Measurements from ENCODE around the gene ALKBH3.

The ALKBH3 gene

DNA sequence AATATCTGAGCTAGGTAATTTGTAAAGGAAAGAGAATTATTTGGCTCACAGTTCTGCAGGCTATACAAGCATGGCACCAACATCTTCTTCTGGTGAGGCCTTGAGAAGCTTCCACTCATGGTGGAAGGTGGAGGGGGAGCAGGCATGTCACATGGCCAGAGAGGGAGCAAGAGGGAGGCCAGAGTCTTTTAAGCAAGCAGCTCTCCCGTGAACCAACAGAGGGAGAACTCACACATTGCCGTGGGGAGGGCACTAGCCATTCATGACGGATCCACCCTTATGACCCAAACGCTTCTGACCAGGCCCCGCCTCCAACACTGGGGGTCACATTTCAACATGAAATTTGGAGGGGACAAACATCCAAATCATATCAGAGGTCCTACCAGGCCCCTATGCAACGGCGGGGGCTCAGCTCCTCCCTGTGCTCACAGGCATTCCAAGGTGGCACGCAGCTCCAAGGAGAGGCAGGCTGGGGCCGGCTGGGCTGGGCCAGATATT lies 66.4 kb downstream of the ALKBH3 start:
- no peak overlapping the region for H3K4me3 Mint-ChIP-seq
- H3K27me3 Mint-ChIP-seq: peaks cover 46% of the 10 kb centered on the region
- H3K4me1 Mint-ChIP-seq (ENCODE audit: low read depth): peaks cover 28% of the 10 kb centered on the region
- no peak overlapping the region for H3K27ac Mint-ChIP-seq
- intact Hi-C loops (cut with micrococcal nuclease): no loop called here
- no peaks in the 10 kb centered on the region for H3K36me3 Mint-ChIP-seq (ENCODE audit: low read depth)
- H3K9me3 Mint-ChIP-seq: no peaks in the 10 kb centered on the region

DNA sequence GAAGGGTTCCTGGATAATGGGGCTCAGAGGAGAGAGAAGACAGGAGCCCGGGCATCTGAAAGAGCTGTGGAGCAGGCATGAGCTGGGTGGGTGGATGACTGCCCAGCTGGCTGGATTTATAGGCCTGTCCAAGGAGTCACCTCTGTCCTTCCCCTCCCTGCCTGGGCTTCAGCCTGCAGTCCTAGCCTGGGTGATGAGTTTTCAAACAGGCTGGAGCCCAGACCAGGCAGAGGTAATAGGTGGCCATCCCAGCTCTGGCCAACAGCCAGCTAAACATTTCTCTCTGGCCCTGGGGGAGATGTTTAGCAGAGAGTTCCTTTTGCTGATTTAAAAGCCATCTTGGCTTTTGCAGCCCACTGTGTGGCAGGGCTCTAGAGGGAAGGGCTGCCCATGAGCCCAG lies 67.2 kb downstream of the ALKBH3 start:
- Mint-ChIP-seq H3K36me3 (ENCODE audit: low read depth) (no peaks in the 10 kb centered on the region), H3K9me3 (no peaks in the 10 kb centered on the region), H3K4me3 (no peak overlapping the region), H3K4me1 (ENCODE audit: low read depth) (peaks cover 26% of the 10 kb centered on the region), H3K27me3 (peaks cover 44% of the 10 kb centered on the region), H3K27ac (no peak overlapping the region)
- intact Hi-C loops (cut with micrococcal nuclease): no loop called here

DNA sequence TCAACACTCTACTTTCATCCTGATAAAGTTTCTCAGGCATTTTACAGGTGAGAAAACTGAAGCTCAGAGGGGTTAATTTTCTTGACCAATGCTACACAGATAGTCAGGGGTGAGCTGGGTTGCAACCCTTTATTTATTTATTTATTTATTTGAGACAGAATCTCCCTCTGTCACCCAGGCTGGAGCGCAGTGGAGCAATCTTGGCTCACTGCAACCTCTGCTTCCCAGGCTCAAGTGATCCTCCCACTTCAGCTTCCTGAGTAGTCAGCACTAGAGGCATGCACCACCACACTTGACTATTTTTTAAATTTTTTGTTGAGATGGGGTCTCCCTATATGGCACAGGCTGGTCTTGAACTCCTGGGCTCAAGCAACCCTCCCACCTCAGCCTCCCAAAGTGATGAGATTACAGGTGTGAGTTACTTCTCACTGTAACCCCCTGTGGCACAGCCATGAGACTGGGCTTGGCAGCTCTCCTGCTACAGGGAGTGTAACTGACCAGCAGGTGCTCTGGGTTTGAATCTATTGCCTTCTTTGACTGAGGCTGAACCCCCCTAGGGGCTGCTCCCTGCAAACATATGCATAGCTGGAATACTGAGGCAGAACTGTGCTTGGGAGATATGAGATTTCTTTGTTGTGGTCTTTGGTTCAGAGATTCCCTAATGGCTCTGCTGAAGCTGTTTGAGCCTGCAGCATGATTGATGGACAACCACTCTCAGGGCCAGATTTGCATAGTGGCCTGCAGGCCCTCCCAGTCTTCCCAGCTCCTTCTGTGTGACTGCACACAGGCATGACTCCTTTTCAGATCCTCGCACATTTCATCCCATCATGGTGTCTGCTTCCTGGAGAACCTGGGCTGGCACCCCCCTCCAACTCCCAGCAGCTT lies 68.0 kb downstream of the ALKBH3 start:
- intact Hi-C loops (cut with micrococcal nuclease): no loop called here
- Mint-ChIP-seq H3K36me3 (ENCODE audit: low read depth) (no peaks in the 10 kb centered on the region), H3K4me1 (ENCODE audit: low read depth) (peaks cover 19% of the 10 kb centered on the region), H3K27ac (no peak overlapping the region), H3K4me3 (no peak overlapping the region), H3K27me3 (peaks cover 39% of the 10 kb centered on the region), H3K9me3 (no peaks in the 10 kb centered on the region)

DNA sequence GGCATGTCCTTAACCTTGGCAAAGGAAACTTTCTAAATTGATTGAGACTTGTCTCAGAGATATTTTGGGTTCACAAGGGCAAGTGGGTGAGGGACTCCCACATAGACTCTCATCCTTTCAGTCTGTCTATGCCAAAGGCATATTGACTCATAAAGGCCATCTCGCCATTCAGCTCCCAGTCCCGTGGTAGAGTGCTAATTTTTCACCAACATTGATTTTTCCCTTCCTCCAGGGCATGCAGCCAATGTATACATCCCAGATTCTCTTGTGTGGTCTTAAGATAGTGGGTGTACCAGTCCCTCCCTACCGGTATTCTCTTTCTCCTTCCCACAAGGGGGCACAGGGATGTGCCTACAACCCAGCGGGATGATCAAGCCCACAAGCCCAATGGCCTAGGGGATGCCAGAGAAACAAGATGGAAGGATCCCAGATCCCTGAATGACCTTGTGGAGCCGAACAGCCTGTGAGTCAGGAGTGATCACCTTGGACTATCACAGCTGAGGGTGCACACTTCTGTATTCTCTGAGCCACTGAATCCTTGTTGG lies 69.8 kb downstream of the ALKBH3 start:
- Mint-ChIP-seq H3K9me3 (no peaks in the 10 kb centered on the region), H3K27ac (no peak overlapping the region), H3K36me3 (ENCODE audit: low read depth) (no peaks in the 10 kb centered on the region), H3K27me3 (peaks cover 24% of the 10 kb centered on the region), H3K4me3 (no peak overlapping the region), H3K4me1 (ENCODE audit: low read depth) (peaks cover under 1% of the 10 kb centered on the region)
- intact Hi-C loops (cut with micrococcal nuclease): no loop called here

DNA sequence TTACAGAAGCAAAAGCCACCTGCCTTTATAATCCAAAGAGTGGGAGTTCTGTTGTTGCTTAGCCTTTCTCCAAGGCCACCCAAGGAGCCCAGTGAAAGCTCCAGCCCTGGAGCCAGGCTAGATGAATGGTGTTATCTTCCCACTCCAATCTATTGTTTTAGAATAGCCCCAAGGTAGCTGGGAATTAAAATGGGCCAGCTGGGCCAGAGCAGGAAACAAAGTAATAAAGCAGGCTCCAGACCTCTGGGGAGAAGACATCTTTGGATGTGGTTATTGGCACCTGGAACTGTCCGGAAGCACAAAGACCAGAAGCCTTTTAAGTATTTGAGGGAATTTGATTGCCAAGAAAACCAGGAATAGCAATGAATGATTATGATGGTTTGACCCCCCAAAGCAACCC lies 70.6 kb downstream of the ALKBH3 start:
- Mint-ChIP-seq H3K27ac (no peak overlapping the region), H3K9me3 (no peaks in the 10 kb centered on the region)

DNA sequence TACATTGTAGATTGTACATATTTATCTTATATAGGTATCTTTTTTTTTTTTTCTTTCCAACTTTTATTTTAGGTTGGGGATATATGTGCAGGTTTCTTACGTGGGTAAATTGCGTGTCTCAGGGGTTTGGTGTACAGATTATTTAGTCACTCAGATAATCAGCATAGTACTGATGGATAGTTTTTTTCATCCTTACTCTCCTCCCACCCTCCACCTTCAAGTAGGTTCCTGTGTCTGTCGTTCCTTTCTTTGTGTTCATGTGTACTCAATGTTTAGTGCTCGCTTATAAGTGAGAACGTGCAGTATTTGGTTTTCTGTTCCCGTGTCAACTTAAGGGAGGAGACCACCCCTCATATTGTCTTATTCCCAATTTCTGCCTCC lies 71.4 kb downstream of the ALKBH3 start:
- intact Hi-C loops (cut with micrococcal nuclease): no loop called here

More for the DNA sequence above, 70.6 kb downstream of the ALKBH3 start:
- H3K27me3 Mint-ChIP-seq: peaks cover 19% of the 10 kb centered on the region
- H3K4me3 Mint-ChIP-seq: no peak overlapping the region
- intact Hi-C loops (cut with micrococcal nuclease): no loop called here
- H3K36me3 Mint-ChIP-seq (ENCODE audit: low read depth): no peaks in the 10 kb centered on the region
- H3K4me1 Mint-ChIP-seq (ENCODE audit: low read depth): no peaks in the 10 kb centered on the region

DNA sequence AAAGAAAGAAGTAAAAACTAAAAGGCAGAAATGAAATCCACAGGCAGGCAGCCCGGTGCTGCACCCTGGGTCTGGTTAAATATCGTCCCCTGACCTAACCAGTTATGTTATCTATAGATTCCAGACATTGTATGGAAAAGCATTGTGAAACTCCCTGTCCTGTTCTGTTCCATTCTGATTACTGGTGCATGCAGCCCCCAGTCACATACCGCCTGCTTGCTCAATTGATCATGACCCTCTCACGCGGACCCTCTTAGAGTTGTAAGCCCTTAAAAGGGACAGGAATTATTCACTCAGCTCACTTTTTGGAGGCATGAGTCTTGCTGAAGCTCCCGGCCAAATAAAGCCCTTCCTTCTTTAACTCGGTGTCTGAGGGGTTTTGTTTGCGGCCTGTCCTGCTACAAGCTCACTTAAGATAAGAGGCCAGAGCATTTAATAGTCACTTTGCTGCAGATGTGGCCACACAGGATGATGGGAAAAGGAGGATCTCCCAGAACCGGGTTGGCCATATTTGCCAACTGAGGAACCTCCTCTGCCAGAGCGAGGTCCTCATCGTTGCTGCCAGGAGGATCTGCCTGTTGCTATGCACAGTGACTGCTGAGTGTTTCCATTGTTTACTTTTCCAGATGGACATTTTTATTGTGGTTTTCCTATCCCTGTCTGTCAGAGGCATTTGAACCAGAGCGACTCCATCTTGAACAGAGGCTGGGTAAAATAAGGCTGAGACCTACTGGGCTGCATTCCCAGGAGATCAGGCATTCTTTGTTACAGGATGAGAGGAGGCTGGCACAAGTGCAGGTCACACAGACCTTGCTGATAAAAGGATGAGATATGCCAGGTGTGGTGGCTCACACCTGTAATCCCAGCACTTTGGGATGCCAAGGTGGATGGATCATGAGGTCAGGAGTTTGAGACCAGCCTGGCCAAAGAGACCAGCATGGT lies 72.0 kb downstream of the ALKBH3 start:
- intact Hi-C loops (cut with micrococcal nuclease): no loop called here
- H3K9me3 Mint-ChIP-seq: no peaks in the 10 kb centered on the region
- no peak overlapping the region for H3K27ac Mint-ChIP-seq
- no peaks in the 10 kb centered on the region for H3K4me1 Mint-ChIP-seq (ENCODE audit: low read depth)
- H3K27me3 Mint-ChIP-seq: peaks cover 8% of the 10 kb centered on the region
- H3K36me3 Mint-ChIP-seq (ENCODE audit: low read depth): no peaks in the 10 kb centered on the region
- no peak overlapping the region for H3K4me3 Mint-ChIP-seq

More for the DNA sequence above, 71.4 kb downstream of the ALKBH3 start:
- peaks cover 13% of the 10 kb centered on the region for H3K27me3 Mint-ChIP-seq
- H3K4me1 Mint-ChIP-seq (ENCODE audit: low read depth): no peaks in the 10 kb centered on the region
- no peaks in the 10 kb centered on the region for H3K36me3 Mint-ChIP-seq (ENCODE audit: low read depth)
- no peak overlapping the region for H3K27ac Mint-ChIP-seq
- no peaks in the 10 kb centered on the region for H3K9me3 Mint-ChIP-seq
- no peak overlapping the region for H3K4me3 Mint-ChIP-seq

DNA sequence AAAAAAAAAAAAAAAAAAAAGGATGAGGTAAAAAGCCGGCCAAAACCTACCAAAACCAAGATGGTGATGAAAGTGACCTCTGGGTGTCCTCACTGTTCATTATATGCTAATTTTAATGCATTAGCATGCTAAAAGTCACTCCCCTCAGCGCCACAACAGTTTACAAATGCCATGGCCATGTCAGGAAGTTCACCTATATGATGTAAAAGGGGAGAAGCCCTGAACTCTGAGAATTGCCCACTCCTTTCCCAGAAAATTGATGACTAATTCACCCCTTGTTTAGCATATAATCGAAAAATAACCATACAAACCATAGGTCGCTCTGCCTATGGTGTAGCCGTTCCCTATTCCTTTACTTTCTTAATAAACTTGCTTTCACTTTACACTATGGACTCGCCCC lies 72.9 kb downstream of the ALKBH3 start:
- Mint-ChIP-seq H3K4me3 (no peak overlapping the region), H3K36me3 (ENCODE audit: low read depth) (no peaks in the 10 kb centered on the region), H3K27ac (no peak overlapping the region), H3K4me1 (ENCODE audit: low read depth) (no peaks in the 10 kb centered on the region), H3K27me3 (peaks cover 8% of the 10 kb centered on the region), H3K9me3 (no peaks in the 10 kb centered on the region)
- intact Hi-C loops (cut with micrococcal nuclease): no loop called here

DNA sequence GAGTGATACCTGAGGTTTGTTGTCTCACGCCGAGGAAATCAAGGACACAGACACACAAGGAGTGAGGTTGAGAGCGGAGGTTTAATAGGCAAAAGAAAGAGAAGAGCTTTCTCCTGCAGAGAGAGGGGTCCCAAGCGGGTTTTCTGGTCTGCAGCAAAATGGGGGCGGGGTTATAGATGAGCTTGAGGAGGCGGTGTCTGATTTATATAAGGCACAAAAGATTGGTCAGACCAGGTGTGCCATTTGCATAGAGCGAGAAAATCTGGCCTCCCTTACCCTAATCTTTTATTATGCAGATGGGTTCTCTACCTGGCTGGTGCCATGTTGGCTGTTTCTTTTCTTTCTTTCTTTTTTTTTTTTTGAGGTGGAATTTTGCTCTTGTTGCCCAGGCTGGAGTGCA lies 73.6 kb downstream of the ALKBH3 start:
- Mint-ChIP-seq H3K27me3 (peaks cover 8% of the 10 kb centered on the region), H3K9me3 (no peaks in the 10 kb centered on the region), H3K27ac (no peak overlapping the region), H3K4me3 (no peak overlapping the region), H3K4me1 (ENCODE audit: low read depth) (no peaks in the 10 kb centered on the region), H3K36me3 (ENCODE audit: low read depth) (no peaks in the 10 kb centered on the region)
- intact Hi-C loops (cut with micrococcal nuclease): no loop called here

DNA sequence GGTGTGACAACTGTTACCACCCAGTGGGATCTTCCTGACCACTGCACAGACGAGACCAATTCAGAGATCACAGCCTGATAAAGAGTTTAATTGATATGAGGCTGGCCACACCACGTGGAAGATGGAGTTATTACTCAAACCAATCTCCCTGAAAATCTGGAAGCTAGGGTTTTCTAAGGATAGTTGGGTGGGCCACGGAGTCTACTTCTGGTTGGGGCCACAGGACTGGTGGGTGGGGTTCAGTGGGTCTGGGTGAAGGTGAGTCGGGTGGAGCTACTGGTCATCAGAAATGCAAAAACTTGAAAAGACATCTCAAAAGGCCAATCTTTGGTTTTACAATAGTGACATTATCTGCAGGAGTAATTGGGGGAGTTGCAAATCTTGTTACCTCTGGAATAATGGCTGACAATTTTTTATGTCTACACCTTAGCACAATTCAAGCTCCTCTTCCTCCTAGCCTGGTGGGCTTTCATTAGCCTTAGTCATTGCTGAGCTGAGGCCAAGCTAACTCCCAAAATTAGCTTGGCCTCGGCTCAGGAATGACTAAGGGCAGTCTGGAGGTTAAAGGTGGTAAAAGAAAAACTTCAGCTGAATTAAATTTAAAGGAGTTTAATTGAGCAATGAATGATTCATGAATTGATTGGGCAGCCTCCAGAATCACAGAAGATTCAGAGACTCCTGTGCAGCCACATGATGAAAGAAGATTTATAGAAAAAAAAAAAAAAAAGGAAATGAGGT lies 74.9 kb downstream of the ALKBH3 start:
- intact Hi-C loops (cut with micrococcal nuclease): no loop called here
- H3K36me3 Mint-ChIP-seq (ENCODE audit: low read depth): no peaks in the 10 kb centered on the region
- no peak overlapping the region for H3K27ac Mint-ChIP-seq
- no peak overlapping the region for H3K4me3 Mint-ChIP-seq
- H3K4me1 Mint-ChIP-seq (ENCODE audit: low read depth): no peaks in the 10 kb centered on the region
- H3K9me3 Mint-ChIP-seq: no peaks in the 10 kb centered on the region
- H3K27me3 Mint-ChIP-seq: peaks cover 6% of the 10 kb centered on the region

DNA sequence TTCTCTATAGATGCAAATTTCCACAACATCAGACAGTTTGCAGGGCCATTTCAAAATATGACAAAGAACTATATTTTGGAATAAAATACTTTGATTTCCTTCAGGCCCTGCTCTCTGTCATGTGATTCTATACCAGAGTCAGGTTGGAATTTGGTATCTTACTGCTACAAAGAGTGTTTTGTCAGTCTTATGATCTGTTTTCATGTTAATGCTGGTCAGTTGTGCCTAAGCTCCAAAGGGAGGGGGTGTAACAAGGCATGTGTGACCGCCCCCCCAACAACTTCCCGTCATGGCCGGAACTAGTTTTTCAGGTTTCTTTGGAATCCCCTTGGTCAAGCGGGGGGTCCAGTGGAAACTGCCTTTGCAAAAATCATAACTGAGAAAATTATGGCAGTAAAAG lies 76.9 kb downstream of the ALKBH3 start:
- intact Hi-C loops (cut with micrococcal nuclease): no loop called here
- H3K4me1 Mint-ChIP-seq (ENCODE audit: low read depth): no peaks in the 10 kb centered on the region
- H3K4me3 Mint-ChIP-seq: no peak overlapping the region
- no peaks in the 10 kb centered on the region for H3K9me3 Mint-ChIP-seq
- peaks cover 4% of the 10 kb centered on the region for H3K27me3 Mint-ChIP-seq
- H3K36me3 Mint-ChIP-seq (ENCODE audit: low read depth): no peaks in the 10 kb centered on the region
- no peak overlapping the region for H3K27ac Mint-ChIP-seq

DNA sequence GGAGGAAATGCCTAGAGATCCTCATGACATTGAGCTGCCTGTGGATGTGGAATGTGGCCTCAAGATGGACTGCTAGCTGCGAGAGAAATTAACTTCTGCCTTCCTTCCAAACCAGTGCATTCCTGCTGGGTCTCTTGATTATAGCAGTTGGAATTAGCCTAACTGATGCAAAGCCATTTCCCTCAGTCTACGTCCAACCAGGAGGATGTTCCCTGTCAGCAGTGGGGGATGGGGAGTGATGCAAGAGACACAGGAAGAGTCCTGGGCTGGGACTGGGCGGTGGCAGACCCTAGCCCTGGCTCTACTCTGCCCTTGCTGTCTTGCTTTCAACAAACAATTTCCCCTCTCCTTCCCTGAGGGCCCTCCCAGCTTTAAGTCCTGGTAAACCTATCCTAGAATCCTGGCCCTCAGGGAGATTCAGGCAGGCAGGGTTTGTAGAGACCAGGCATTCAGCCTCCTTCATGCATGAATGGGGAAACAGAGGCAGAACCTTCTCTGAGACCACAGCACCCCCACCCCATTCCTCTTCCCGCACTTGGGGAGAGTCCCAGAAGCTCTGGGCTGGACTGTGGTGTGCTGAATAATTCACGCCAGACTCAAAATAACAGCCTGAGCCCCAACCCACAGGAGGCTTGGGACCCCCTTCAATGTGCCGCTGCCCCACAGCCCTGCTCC lies 78.8 kb downstream of the ALKBH3 start:
- Mint-ChIP-seq H3K4me3 (no peak overlapping the region), H3K4me1 (ENCODE audit: low read depth) (no peaks in the 10 kb centered on the region), H3K27ac (no peak overlapping the region), H3K27me3 (peaks cover 4% of the 10 kb centered on the region), H3K9me3 (no peaks in the 10 kb centered on the region), H3K36me3 (ENCODE audit: low read depth) (no peaks in the 10 kb centered on the region)
- intact Hi-C loops (cut with micrococcal nuclease): no loop called here

Measured in dendritic cell treated with granulocyte-macrophage colony-stimulating factor and Interleukin-4, amounts not matched to agents 40 ng/mL and 50 ng/mL, for 4 days (primary cell).